Measurements from ENCODE around the gene FASN. TPM values are rescaled to one million over a fixed set of nuclear protein-coding genes. Genes with fewer than 3 reads are reported as not detected.

FASN gene
- total and polyA plus RNA-seq, 2 of the 4 experiments (the other 2 are of a cell fraction): 12.4 to 56.0 TPM

- in situ Hi-C loops (cut with MboI; ENCODE audit: low sequenced_read_pairs) (no loop called here), dilution Hi-C loops (cut with HindIII; ENCODE audit: low sequenced_read_pairs, unreplicated experiment) (no loop called here), intact Hi-C loops (cut with micrococcal nuclease) (no loop called here)
- BruUV-seq (replicated peaks): no TSS peak
- Histone ChIP-seq H3K4me1 (ENCODE audit: control insufficient read depth, insufficient read depth, low read length) (peaks cover 18% of the 10 kb centered on the region), H2BK120ac (ENCODE audit: low read depth, low read length) (no peak overlapping the region), H3K9me1 (ENCODE audit: insufficient read depth, low read length) (peaks cover 7% of the 10 kb centered on the region), H3K27me3 (ENCODE audit: control insufficient read depth, insufficient read depth, low read length) (no peaks in the 10 kb centered on the region), H3K9me3 (ENCODE audit: control insufficient read depth, insufficient read depth, low read length) (no peaks in the 10 kb centered on the region), H4K20me1 (ENCODE audit: insufficient read depth, low read length) (peaks cover 7% of the 10 kb centered on the region), H4K91ac (ENCODE audit: insufficient read depth, low read depth, low read length) (0 out of 2 replicates have a peak overlapping the region, but pooled peaks have one; percentile 23), H3K23ac (ENCODE audit: low read depth, low read length) (peak overlapping the region; percentile 64), H3K79me1 (ENCODE audit: low read depth in 1 of 2, low read length in 2 of 2) (peaks cover 14 to 41% of the 10 kb centered on the region in 2 experiments), H3K4me2 (ENCODE audit: low read depth, low read length) (peak overlapping the region; percentile 91; the same call in 1 of the 2 replicates), H3K4ac (ENCODE audit: low read depth, low read length) (peak overlapping the region; percentile 87), H3K4me3 (ENCODE audit: insufficient read depth, low read depth, low read length) (peak overlapping the region; percentile 99), H3K9ac (ENCODE audit: low read depth, low read length) (0 out of 2 replicates have a peak overlapping the region, but pooled peaks have one; percentile 65), H3K27ac (ENCODE audit: insufficient read depth, low read length) (no peak overlapping the region), H2BK5ac (ENCODE audit: low read depth, low read length, poor library complexity, severe bottlenecking) (peak overlapping the region; percentile 56), H3K56ac (ENCODE audit: extremely low read depth, insufficient read depth, low read length) (no peak overlapping the region), H3K36me3 (ENCODE audit: control insufficient read depth, insufficient read depth, low read length) (peaks cover 46% of the 10 kb centered on the region), H4K5ac (ENCODE audit: low read depth, low read length) (peak overlapping the region; percentile 81), H4K8ac (ENCODE audit: low read depth in 2 of 2, low read length in 2 of 2) (peak overlapping the region; percentile 71 to 91; a peak in 3 of 4 replicates), H2AFZ (replicated peaks; ENCODE audit: low read length, poor library complexity) (peak overlapping the region; percentile 77), H2AK9ac (replicated peaks; ENCODE audit: low read depth, low read length, poor library complexity) (peak overlapping the region; percentile 100), H2BK15ac (ENCODE audit: low read depth, low read length) (no peak overlapping the region), H3K18ac (ENCODE audit: low read depth, low read length) (no peak overlapping the region), H2AK5ac (ENCODE audit: low read depth, low read length) (peak overlapping the region; percentile 96), H2BK20ac (ENCODE audit: low read depth, low read length) (no peak overlapping the region), H3K14ac (replicated peaks; ENCODE audit: low read depth, low read length) (no peak overlapping the region)
- 91% methylated on average over 23 of the region's 28 CpGs; no CpG with 5 or more reads in 1 of the 2 experiments for WGBS, 2 experiments (ENCODE audit: extremely low coverage in 2 of 2, insufficient read length in 1 of 2)
- ChIA-PET POLR2A (ENCODE audit: unreplicated experiment) (no interaction called here), CTCF (no interaction called here)
- ATAC-seq (ENCODE audit: low read depth): no peak
- no peak for DNase-seq
- TF ChIP-seq ELK1 (IDR thresholded peaks at IDR 0.05; ENCODE audit: borderline replicate concordance, low read depth, low read length): no peak
- TF ChIP-seq CEBPB (IDR thresholded peaks at IDR 0.05; ENCODE audit: low read depth, low read length): no peak
- TF ChIP-seq RCOR1 (IDR thresholded peaks at IDR 0.05; ENCODE audit: insufficient replicate concordance, low read length): no peak
- no peak for TF ChIP-seq CHD1 (IDR thresholded peaks at IDR 0.05; ENCODE audit: low read depth, low read length)
Measured at GRCh38 chr17:82050152-82050760, 47.8 kb downstream of the FASN start.
